Measurements from ENCODE around the gene COMMD2.

The COMMD2 gene

GRCh38 chr3:149752051-149752787, at the start of gene COMMD2:
COMMD2 (minus strand) TSS chr3:149752489; CDS start chr3:149752444, 45 bp downstream.
- in situ Hi-C loops (cut with MboI; ENCODE audit: low sequenced_read_pairs), result no loop called here

- in situ Hi-C loops (cut with MboI; ENCODE audit: low sequenced_read_pairs), result no loop called here
These were observed 49.4 kb upstream of the COMMD2 start for GRCh38 chr3:149801639-149802038.

GRCh38 chr3:149801195-149801594, 48.9 kb upstream of the COMMD2 start:
- in situ Hi-C loops (cut with MboI; ENCODE audit: low sequenced_read_pairs), result no loop called here

GRCh38 chr3:149800693-149801092, 48.4 kb upstream of the COMMD2 start:
- in situ Hi-C loops (cut with MboI; ENCODE audit: low sequenced_read_pairs), result no loop called here

GRCh38 chr3:149796026-149796425, 43.7 kb upstream of the COMMD2 start:
- in situ Hi-C loops (cut with MboI; ENCODE audit: low sequenced_read_pairs), result no loop called here

- in situ Hi-C loops (cut with MboI; ENCODE audit: low sequenced_read_pairs), result no loop called here
These were observed 40.4 kb upstream of the COMMD2 start, which contains the start of gene ANKUB1 for GRCh38 chr3:149792452-149793270. ANKUB1 (minus strand) TSS chr3:149792554; CDS start chr3:149792366, 188 bp downstream.

- in situ Hi-C loops (cut with MboI; ENCODE audit: low sequenced_read_pairs), result no loop called here
These were observed 38.4 kb upstream of the COMMD2 start for GRCh38 chr3:149790698-149791097.

- in situ Hi-C loops (cut with MboI; ENCODE audit: low sequenced_read_pairs), result no loop called here
These were observed 38.0 kb upstream of the COMMD2 start for GRCh38 chr3:149790268-149790667.

GRCh38 chr3:149784064-149784704, 31.9 kb upstream of the COMMD2 start:
- in situ Hi-C loops (cut with MboI; ENCODE audit: low sequenced_read_pairs), result no loop called here

- in situ Hi-C loops (cut with MboI; ENCODE audit: low sequenced_read_pairs), result no loop called here
These were observed 31.3 kb upstream of the COMMD2 start for GRCh38 chr3:149783576-149783975.

GRCh38 chr3:149781741-149782140, 29.5 kb upstream of the COMMD2 start:
- in situ Hi-C loops (cut with MboI; ENCODE audit: low sequenced_read_pairs), result no loop called here

- in situ Hi-C loops (cut with MboI; ENCODE audit: low sequenced_read_pairs), result no loop called here
These were observed 28.9 kb upstream of the COMMD2 start for GRCh38 chr3:149781211-149781610.

GRCh38 chr3:149777414-149778214, 25.3 kb upstream of the COMMD2 start:
- in situ Hi-C loops (cut with MboI; ENCODE audit: low sequenced_read_pairs), result no loop called here

GRCh38 chr3:149776170-149776569, 23.9 kb upstream of the COMMD2 start:
- in situ Hi-C loops (cut with MboI; ENCODE audit: low sequenced_read_pairs), result no loop called here

- in situ Hi-C loops (cut with MboI; ENCODE audit: low sequenced_read_pairs), result no loop called here
These were observed 20.6 kb upstream of the COMMD2 start for GRCh38 chr3:149772861-149773260.

- in situ Hi-C loops (cut with MboI; ENCODE audit: low sequenced_read_pairs), result no loop called here
These were observed 19.5 kb upstream of the COMMD2 start for GRCh38 chr3:149771652-149772271.

GRCh38 chr3:149770246-149770645, 18.0 kb upstream of the COMMD2 start:
- in situ Hi-C loops (cut with MboI; ENCODE audit: low sequenced_read_pairs), result no loop called here

GRCh38 chr3:149768704-149769103, 16.4 kb upstream of the COMMD2 start:
- in situ Hi-C loops (cut with MboI; ENCODE audit: low sequenced_read_pairs), result no loop called here

- in situ Hi-C loops (cut with MboI; ENCODE audit: low sequenced_read_pairs), result no loop called here
These were observed 15.4 kb upstream of the COMMD2 start for GRCh38 chr3:149767720-149768119.

- in situ Hi-C loops (cut with MboI; ENCODE audit: low sequenced_read_pairs), result no loop called here
These were observed 13.6 kb upstream of the COMMD2 start for GRCh38 chr3:149765762-149766334.
